H1 (cell line): Measurements from ENCODE around the gene ESYT1. TPM values are rescaled to one million over a fixed set of nuclear protein-coding genes. Genes with fewer than 3 reads are reported as not detected.

Experiments used
- EP300 ChIP-seq, 2 experiments: IDR thresholded peaks; 1 replicate in 1 of 2; 2 replicates in 1 of 2; pipeline ENCODE4 v1.6.1; 2011 to 2012; ENCODE audit warnings: low read depth in 2 of 2, low read length in 2 of 2, mild to moderate bottlenecking in 2 of 2, borderline replicate concordance in 1 of 2, inconsistent platforms in 1 of 2, moderate library complexity in 1 of 2
- EZH2 ChIP-seq: fragments of 200-600 bp; sonication (generic); IDR thresholded peaks from 2 replicates; pipeline ENCODE4 v1.7.1; 2012; ENCODE audit warnings: low read depth, mild to moderate bottlenecking, moderate library complexity, low read length, inconsistent platforms; ENCODE audit not compliant: severe bottlenecking
- GABPA ChIP-seq: IDR thresholded peaks from 2 replicates; pipeline ENCODE4 v1.6.1; 2011; ENCODE audit warnings: mild to moderate bottlenecking, low read length, moderate library complexity, borderline replicate concordance; ENCODE audit not compliant: insufficient read depth
- GTF2F1 ChIP-seq: IDR thresholded peaks from 2 replicates; pipeline ENCODE4 v1.6.1; 2012; ENCODE audit warnings: low read depth, low read length, improper control_type of control experiment, borderline replicate concordance
- KDM5A ChIP-seq: fragments of 200-600 bp; IDR thresholded peaks from 2 replicates; pipeline ENCODE4 v1.7.1; 2012; ENCODE audit warnings: mild to moderate bottlenecking, low read length, inconsistent platforms, mixed read lengths
- POU5F1 ChIP-seq: IDR thresholded peaks from 2 replicates; pipeline ENCODE4 v1.6.1; 2011; ENCODE audit warnings: low read depth, mild to moderate bottlenecking, low read length, moderate library complexity
- RAD21 ChIP-seq, 2 experiments: IDR thresholded peaks in 1 of 2; conservative IDR thresholded peaks in 1 of 2; 2 replicates each; pipeline ENCODE4 v1.6.1; 2011; ENCODE audit warnings: low read depth in 2 of 2, low read length in 2 of 2, improper control_type of control experiment in 1 of 2, inconsistent platforms in 1 of 2, mild to moderate bottlenecking in 1 of 2, moderate library complexity in 1 of 2
- SIN3A ChIP-seq, 2 experiments: IDR thresholded peaks in 1 of 2; conservative IDR thresholded peaks in 1 of 2; 2 replicates each; pipeline ENCODE4 v1.6.1; 2011 to 2012; ENCODE audit warnings: low read length in 2 of 2, improper control_type of control experiment in 1 of 2, low read depth in 1 of 2, mild to moderate bottlenecking in 1 of 2
- SUZ12 ChIP-seq: fragments of 200-600 bp; sonication (generic); IDR thresholded peaks from 2 replicates; pipeline ENCODE4 v1.6.1; 2012; ENCODE audit warnings: mild to moderate bottlenecking, inconsistent platforms, low read length, moderate library complexity, mixed read lengths
- TAF1 ChIP-seq: IDR thresholded peaks from 2 replicates; pipeline ENCODE4 v1.6.1; 2011; ENCODE audit warnings: mild to moderate bottlenecking, low read depth, low read length
- TAF7 ChIP-seq: optimal IDR thresholded peaks from 2 replicates; pipeline ENCODE3; 2011; ENCODE audit warnings: low read depth, mild to moderate bottlenecking, inconsistent platforms, low read length, moderate library complexity, borderline replicate concordance
- polyA plus RNA-seq, 7 experiments: library from polyadenylated mRNA; depleted of rRNA in 3 of 7; stranded (reverse) in 5 of 7; unstranded in 2 of 7; fragments of >200 nt in 5 of 7; fragments of 200-250 nt in 2 of 7; gene quantifications; 1 replicate in 5 of 7; 2 replicates in 1 of 7; 4 replicates in 1 of 7; pipeline versions ENCODE4 v1.2.1 to v1.2.3, GENCODE V29; 2011 to 2013; ENCODE audit warnings: missing spikeins in 2 of 7, mixed read lengths in 2 of 7
- total RNA-seq: library from RNA; stranded (reverse); fragmentation: NEBNext Ultra II Directional; extraction: Animal tissue kit (Norgen Biotek cat#: 25700); gene quantifications from 2 replicates; pipeline ENCODE4 v1.2.1, GENCODE V29; 2021
- TF ChIP-seq, protein P1 (sequence below): IDR thresholded peaks from 2 replicates; pipeline ENCODE4 v1.6.1; 2012; ENCODE audit warnings: inconsistent platforms
- TF ChIP-seq, protein P2 (sequence below): IDR thresholded peaks from 2 replicates; pipeline ENCODE4 v1.6.1; 2012; ENCODE audit warnings: inconsistent platforms
- TF ChIP-seq, protein P3 (sequence below), 3 experiments: IDR thresholded peaks; 1 replicate in 2 of 3; 2 replicates in 1 of 3; pipeline versions ENCODE4 v1.5.1 to v1.6.1; 2011; ENCODE audit warnings: low read length in 3 of 3, mild to moderate bottlenecking in 3 of 3, inconsistent platforms in 2 of 3, low read depth in 1 of 3, moderate library complexity in 1 of 3; ENCODE audit not compliant: insufficient read depth in 1 of 3; ENCODE audit errors: control extremely low read depth in 1 of 3

ESYT1 gene
- total and polyA plus RNA-seq, 2 of the 8 experiments (the other 6 are each of a cell fraction or from before 2014, with no cell fraction given), result 86.9 to 165 TPM

DNA sequence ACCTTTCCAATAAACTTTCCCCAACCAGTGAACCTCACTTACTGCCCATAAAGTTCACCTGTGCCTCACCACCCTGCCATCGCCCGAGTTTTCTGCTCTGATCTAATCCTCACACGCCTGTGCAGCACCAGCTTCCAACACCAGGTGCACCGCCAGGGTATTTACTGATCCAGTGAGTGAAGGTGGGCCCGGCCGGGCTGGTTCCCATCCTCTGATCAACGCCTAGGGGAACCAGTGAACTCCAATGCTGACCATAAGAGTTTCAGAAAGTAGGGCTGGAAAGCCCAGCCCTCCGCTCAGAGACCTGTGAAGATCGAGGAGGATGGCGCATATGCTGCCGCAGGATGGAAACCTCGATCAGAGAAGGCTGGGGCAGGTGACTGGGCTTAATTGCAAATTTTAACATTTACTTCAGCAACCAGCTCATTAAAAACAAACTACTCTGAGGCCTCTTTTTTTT, 23.6 kb downstream of the ESYT1 start (continued):
- TF ChIP-seq SIN3A (conservative IDR thresholded peaks at IDR 0.05 in 1 of 2, IDR thresholded peaks at IDR 0.05 in 1 of 2; ENCODE audit: low read depth in 1 of 2, low read length in 2 of 2) (peak in 1 of 2 experiments; percentile 55; a peak in 2 of 4 replicates), SUZ12 (no peak), RAD21 (IDR thresholded peaks at IDR 0.05 in 1 of 2, conservative IDR thresholded peaks at IDR 0.05 in 1 of 2; ENCODE audit: low read depth in 2 of 2, low read length in 2 of 2) (peak; percentile 18 to 37; a peak in 2 of 4 replicates), GTF2F1 (no peak; the same call in 1 of the 2 replicates), KDM5A (no peak), GABPA (no peak), TAF1 (0 out of 2 replicates have a peak, but pooled peaks have one; percentile 52), EP300 (IDR thresholded peaks at IDR 0.05; ENCODE audit: borderline replicate concordance in 1 of 2, low read depth in 2 of 2, low read length in 2 of 2) (no peak), POU5F1 (no peak), EZH2 (no peak), TAF7 (peak; percentile 32)
- TF ChIP-seq, protein P1, sequence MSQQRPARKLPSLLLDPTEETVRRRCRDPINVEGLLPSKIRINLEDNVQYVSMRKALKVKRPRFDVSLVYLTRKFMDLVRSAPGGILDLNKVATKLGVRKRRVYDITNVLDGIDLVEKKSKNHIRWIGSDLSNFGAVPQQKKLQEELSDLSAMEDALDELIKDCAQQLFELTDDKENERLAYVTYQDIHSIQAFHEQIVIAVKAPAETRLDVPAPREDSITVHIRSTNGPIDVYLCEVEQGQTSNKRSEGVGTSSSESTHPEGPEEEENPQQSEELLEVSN, result no peak
- TF ChIP-seq, protein P2, sequence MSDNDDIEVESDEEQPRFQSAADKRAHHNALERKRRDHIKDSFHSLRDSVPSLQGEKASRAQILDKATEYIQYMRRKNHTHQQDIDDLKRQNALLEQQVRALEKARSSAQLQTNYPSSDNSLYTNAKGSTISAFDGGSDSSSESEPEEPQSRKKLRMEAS, result peak; percentile 35; the same call in 1 of the 2 replicates
- TF ChIP-seq, protein P3, sequence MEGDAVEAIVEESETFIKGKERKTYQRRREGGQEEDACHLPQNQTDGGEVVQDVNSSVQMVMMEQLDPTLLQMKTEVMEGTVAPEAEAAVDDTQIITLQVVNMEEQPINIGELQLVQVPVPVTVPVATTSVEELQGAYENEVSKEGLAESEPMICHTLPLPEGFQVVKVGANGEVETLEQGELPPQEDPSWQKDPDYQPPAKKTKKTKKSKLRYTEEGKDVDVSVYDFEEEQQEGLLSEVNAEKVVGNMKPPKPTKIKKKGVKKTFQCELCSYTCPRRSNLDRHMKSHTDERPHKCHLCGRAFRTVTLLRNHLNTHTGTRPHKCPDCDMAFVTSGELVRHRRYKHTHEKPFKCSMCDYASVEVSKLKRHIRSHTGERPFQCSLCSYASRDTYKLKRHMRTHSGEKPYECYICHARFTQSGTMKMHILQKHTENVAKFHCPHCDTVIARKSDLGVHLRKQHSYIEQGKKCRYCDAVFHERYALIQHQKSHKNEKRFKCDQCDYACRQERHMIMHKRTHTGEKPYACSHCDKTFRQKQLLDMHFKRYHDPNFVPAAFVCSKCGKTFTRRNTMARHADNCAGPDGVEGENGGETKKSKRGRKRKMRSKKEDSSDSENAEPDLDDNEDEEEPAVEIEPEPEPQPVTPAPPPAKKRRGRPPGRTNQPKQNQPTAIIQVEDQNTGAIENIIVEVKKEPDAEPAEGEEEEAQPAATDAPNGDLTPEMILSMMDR (IDR thresholded peaks at IDR 0.05; ENCODE audit: control extremely low read depth in 1 of 3, insufficient read depth in 1 of 3, low read depth in 1 of 3, low read length in 3 of 3), result peak; percentile 37 to 77 (median 56)
